H54 (cell line): ENCODE measurements around the gene CHST3.
A peak's percentile ranks its signal among the peaks of the same experiment; 100 is the strongest.
"Not testable (repeated sequence)": the region's sequence is repeated elsewhere in the genome, so short reads cannot be mapped to it uniquely, and the experiment has no call there.

Source experiments
- DNase-seq: peaks from one replicate; pipeline ENCODE4 v3.0.0; 2011; ENCODE audit warnings: low spot score, mixed read lengths; ENCODE audit not compliant: insufficient read length
- FAIRE-seq: peaks from 3 replicates; lab custom pipeline; 2011; peaks lifted over from hg19 to GRCh38; lab: Jason Lieb, UNC
- POLR2A ChIP-seq: IDR thresholded peaks from 2 replicates; pipeline ENCODE4 v1.6.1; 2011; ENCODE audit warnings: low read depth, mild to moderate bottlenecking, low read length

Gene CHST3, protein sequence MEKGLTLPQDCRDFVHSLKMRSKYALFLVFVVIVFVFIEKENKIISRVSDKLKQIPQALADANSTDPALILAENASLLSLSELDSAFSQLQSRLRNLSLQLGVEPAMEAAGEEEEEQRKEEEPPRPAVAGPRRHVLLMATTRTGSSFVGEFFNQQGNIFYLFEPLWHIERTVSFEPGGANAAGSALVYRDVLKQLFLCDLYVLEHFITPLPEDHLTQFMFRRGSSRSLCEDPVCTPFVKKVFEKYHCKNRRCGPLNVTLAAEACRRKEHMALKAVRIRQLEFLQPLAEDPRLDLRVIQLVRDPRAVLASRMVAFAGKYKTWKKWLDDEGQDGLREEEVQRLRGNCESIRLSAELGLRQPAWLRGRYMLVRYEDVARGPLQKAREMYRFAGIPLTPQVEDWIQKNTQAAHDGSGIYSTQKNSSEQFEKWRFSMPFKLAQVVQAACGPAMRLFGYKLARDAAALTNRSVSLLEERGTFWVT

DNA sequence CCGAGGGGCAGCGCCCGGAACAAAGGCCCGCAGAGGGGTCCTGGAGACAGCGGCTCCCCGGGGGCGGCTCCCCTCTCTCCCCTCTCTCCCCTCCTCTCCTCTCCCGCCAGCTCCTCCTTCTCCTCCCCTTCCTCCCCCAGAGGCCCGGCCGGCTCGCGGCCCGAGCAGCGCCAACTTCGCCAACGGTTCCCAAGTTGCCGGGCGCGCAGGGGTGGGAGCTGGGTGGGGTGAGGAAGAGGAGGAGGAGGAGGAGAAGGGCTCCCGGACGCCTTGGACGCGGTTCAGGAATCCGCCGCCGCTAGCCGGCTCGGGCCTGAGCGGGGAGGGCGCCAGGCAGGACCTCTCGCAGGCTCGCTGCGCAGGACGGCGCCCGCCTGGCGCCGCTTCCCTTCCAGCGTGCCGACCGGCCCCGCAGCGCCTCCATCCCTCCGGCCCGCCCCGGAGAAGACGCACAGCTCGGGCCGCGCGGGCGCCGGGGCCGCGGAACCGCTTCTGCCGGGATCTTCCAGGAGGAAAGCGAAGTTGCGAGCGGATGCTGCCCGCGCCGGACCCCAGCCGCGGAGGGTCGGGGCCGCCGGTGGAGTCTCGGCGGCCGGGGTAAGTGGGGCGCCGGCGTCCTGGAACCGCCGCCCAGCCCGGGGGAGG lies at the start of gene CHST3:
Gene CHST3, plus strand, starts transcription at position 298 of the 645 bp plus-strand sequence. CDS start 41,448 bp downstream, outside the sequence.
- DNase-seq: peak; percentile 50
- peak; percentile 81 for TF ChIP-seq POLR2A
- no peak for FAIRE-seq

DNA sequence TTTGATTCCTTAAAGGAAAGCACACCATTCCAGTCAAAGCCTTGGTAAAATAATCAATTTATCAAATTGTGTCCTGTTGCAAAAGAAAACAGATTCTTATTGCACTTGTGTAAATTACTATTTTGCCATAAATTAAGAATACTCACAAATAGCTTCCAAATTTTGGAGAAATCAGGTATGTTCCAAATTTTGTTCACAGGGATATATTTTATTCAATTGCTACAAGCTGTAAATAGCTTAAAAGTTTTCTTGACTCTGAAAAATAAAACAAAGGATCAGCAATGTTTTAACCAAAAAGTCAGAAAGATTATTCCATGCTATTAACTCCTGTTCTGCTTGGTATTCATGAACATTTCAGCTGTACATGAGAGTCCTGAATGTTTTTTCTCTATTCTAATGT lies 47.4 kb upstream of the CHST3 start:
- FAIRE-seq (no peak), DNase-seq (no peak)
- TF ChIP-seq POLR2A: no peak

DNA sequence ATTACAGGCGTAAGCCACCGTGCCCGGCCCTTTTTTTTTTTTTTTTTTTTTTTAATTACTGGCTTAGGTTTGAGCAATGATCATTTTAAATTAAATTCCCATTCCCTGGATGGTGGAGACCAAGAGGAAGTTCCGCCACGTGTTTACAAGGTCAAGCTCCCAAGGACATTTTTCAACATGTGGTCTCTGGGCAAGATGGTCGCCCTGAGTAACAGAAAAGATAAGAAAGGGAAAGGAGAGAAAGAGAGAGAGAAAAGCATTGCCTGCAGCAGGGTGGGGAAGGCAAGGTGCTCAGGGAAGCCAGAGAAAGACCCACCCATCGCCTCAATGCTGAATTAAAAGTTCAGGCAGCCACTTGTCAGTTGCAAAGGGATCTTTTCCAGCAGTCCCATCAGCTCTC lies 45.2 kb upstream of the CHST3 start:
- no peak for DNase-seq
- no peak for TF ChIP-seq POLR2A
- no peak for FAIRE-seq

DNA sequence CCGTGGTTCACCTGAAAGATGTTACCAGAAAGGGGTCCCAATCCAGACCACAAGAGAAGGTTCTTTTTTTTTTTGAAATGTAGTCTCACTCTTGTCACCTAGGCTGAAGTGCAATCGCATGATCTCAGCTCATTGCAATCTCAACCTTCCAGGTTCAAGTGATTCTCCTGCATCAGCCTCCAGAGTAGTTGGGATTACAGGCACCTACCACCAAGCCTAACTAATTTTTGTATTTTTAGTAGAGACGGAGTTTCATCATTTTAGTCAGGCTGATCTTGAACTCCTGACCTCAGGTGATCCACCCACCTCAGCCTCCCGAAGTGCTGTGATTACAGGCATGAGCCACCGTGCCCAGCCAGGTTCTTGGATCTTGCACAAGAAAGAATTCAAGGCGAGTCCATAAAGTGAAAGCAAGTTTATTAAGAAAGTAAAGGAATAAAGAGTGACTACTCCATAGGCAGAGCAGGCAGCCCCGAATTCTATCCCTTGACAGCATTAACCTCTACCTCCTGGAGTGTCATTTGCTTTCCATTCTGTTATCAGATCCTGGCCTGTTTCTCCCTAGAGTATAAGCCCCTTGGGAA lies 44.1 kb upstream of the CHST3 start:
- DNase-seq, FAIRE-seq: not testable (repeated sequence)

DNA sequence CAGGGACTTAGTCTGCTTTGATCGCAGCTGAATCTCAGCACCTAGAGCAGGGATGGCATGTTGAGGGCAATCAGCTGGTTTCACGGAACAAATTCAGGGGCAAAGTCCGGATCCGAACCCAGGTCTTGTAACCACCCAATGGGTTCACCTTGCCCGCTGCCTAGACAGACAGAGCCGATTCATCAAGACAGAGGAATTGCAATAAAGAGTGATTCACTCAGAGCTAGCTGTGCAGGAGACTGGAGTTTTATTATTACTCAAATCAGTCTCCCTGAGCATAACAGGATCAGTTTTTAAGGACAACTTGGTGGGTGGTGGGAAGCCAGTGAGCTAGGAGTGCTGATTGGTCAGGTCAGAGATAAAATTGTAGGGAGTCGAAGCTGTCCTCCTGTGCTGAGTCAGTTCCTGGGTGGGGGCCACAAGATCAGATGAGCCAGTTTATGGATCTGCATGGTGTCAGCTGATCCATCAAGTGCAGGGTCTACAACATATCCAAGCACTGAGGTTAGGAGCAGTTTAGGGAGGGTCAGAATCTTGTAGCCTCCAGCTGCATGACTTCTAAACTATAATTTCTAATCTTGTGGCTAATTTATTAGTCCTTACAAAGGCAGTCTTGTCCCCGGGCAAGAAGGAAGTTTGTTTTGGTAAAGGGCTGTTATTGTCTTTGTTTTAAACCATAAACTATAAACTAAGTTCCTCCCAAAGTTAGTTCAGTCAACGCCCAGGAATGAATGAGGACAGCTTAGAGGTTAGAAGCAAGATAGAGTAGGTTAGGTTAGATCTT lies 43.5 kb upstream of the CHST3 start:
- FAIRE-seq (peak; percentile 81), DNase-seq (no peak)
- TF ChIP-seq POLR2A: no peak

DNA sequence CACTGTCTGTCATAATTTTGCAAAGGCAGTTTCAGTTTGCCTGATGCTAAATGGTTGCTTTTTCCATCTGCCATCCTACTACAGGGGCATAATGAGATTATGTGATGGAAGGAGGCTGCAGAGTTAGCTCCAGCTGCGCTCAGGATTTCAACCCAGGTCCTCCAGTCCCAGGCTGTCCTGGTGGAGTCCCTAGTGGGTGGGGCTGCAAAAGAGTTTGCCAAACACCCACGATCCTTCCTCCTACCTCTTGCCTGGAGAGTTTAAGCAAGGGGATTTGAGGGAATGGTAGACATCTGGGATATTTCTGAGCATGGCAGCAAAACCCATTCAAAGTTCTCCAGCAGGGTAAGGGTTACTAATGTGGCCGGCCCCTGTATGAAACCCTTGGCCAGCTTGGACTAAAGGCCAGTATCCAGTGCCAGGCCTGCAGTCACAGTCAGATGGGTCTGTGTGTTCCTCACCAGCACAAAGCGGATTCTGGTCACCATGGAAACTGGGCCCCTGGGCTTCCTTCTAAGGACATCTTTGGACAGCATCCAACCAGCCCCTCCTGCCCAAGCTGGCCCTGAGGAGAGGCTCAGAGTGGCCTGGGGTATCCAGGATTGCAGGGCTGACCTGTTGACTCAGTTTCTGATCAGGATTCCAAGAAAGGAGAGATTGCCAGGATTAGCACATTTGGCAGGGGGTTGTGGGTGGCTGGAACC lies 42.7 kb upstream of the CHST3 start:
- no peak for FAIRE-seq
- no peak for TF ChIP-seq POLR2A
- DNase-seq: no peak

DNA sequence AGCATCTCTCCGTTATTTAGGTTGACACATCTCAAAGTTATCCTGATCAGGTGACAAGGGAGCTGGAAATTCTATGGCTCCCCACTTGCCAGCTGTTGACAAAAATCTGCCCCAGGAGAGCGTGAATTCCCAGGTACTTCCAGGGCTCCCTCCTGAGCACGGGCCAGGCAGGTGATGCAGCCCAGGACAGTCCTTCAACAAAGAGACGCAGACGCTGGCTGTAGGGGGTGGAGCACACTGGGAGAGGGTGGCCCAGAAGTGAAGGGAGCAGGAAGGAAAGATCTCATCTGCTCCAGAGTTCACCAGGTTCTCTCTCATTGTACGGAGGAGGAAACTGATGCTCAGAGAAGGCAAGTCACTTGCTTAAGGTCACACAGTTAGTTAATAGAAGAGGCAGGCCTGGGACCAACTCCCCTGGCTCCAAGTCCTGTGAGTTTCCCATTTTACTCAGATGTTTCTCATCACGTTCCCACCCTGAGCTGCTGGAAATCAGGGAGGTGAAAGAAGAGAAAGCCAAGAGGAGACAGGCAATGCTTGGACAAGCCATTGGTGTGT lies 41.0 kb upstream of the CHST3 start:
- TF ChIP-seq POLR2A: no peak
- FAIRE-seq (no peak), DNase-seq (no peak)

DNA sequence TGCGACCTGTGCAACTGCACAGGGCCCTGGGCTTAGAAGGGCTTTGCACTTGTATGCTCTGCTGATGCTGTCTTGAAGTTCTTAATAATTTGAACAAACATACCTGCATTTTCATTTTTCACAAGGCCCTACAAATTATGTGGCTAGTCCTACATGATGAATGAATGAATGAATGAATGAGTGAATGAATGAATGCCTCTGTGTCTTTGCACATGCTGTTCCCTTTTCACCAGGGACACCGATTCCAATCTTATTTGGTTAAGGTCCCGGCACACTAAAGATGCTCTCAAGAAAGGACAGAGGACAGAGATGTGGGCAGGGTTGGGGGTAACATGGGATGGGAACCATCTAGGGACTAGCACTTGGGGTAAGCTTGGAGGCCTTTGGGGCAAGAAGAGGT lies 39.4 kb upstream of the CHST3 start:
- no peak for FAIRE-seq
- TF ChIP-seq POLR2A: no peak
- DNase-seq: no peak

DNA sequence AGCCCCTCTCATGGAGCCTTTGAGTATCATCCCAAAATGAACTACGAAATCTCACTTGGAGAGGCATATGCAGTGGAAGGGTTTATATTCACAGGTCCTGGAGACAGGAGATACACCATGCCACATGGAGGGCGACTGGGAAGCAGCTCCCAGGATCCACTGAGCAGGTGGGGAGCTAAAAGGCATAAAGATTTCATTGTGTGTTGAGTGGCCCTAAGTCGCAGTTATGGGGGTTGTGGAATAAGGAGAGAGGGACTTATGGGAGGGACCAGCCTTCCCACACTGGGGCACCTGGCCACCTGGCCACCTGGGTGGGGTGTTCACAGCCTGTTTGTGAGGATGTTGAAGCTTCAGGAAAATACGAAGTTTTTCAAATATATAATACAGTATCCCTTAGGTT lies 37.0 kb upstream of the CHST3 start:
- no peak for FAIRE-seq
- no peak for DNase-seq
- TF ChIP-seq POLR2A: no peak

DNA sequence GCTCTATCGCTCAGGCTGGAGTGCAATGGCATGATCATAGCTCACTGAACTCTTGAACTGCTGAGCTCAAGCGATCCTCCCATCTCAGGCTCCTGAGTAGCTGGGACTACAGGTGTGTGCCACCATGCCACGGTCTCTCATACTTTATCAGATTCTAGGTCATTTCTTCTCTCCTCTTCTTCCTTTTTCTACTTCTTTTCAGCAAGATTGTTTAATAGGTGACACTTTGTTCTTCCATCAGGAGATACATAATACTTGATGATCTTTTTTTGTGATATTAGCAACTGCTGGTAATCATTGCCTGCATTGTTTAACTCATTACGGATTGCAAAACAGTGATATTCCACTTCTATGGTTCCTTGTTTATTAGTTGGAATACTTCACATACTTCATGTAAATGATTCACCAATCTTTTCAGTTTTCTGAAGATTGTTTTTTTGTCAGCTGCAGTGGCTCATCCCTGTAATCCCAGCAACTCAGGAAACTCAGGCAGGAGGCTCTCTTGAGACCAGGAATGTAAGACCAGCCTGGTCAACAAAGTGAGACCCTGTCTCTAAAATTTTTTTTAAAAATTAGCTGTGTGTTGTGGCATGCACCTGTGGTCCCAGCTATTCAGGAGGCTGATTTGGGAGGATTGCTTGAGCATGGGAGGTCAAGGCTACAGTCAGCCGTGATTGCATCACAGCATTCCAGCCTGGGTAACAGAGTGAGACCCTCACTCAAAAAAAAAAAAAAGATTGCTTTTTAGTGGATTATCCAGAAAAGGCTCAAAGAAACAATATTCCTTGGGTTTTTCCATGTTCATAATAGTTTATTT lies 36.2 kb upstream of the CHST3 start:
- FAIRE-seq (no peak), DNase-seq (no peak)
- TF ChIP-seq POLR2A: no peak

DNA sequence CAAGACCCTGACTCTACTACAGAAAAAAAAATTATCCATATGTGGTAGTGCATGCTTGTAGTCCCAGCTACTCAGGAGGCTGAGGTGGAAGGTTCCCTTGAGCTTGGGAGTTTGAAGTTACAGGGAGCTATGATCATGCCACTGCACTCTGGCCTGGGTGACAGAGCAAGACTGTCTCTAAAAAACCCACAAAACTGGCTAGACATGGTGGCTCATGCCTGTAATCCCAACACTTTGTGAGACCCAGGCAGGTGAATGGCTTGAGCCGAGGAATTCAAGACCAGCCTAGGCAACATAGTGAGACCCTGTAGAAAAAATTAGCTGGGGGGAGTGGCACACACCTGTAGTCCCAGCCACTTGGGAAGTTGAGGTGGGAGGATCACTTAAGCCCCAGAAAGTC lies 32.9 kb upstream of the CHST3 start:
- no peak for TF ChIP-seq POLR2A
- DNase-seq (no peak), FAIRE-seq (no peak)

DNA sequence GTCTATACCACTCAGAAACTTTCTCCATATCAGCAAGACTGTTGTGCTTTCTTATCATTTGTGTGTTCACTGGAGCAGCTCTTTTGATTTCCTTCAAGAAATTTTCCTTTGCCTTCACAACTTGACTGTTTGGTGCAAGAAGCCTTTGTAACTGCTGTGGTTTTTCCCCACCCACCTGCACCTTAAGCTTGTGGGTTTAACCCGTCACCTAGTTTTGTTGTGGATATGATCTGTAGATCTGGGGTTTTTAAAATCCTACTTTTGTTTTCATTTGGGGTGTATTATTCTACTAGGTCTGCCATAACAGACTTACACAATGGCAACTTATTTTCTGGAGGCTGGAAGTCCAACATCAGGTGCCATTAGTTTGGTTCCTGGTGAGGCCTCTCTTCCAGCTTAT lies 30.5 kb upstream of the CHST3 start:
- TF ChIP-seq POLR2A: no peak
- FAIRE-seq (no peak), DNase-seq (no peak)
